ENCODE results near the gene NNAT.

DNA sequence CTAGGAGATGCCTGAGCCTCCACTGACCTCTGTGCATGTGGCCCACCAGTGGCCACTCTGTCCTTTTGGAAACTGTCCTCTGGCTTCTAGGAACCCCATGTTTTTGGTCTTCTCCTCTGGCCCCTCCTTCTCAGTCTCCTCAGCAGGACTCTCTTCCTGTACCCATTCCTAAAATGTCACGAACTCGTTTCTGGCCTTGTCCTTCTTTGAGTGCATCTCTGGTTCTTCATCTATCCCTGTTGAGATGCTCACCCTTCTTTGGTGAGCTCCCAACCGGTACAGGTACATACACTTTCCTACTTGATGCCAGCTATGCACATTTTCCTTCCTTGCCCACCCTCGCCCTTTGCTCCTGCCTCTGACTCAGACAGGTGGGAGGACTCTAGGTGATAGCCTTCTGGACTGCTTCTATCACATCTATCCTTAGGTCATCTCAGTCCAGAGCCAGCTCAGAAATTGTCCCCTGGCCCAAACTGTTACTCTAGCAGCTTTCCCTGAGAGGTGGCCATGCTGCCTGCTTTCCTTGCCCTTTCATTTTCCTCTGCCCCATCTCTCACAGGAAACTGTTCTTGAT lies 14.8 kb upstream of the NNAT start:
- TF ChIP-seq, protein P1, sequence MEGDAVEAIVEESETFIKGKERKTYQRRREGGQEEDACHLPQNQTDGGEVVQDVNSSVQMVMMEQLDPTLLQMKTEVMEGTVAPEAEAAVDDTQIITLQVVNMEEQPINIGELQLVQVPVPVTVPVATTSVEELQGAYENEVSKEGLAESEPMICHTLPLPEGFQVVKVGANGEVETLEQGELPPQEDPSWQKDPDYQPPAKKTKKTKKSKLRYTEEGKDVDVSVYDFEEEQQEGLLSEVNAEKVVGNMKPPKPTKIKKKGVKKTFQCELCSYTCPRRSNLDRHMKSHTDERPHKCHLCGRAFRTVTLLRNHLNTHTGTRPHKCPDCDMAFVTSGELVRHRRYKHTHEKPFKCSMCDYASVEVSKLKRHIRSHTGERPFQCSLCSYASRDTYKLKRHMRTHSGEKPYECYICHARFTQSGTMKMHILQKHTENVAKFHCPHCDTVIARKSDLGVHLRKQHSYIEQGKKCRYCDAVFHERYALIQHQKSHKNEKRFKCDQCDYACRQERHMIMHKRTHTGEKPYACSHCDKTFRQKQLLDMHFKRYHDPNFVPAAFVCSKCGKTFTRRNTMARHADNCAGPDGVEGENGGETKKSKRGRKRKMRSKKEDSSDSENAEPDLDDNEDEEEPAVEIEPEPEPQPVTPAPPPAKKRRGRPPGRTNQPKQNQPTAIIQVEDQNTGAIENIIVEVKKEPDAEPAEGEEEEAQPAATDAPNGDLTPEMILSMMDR (IDR thresholded peaks at IDR 0.05) = no peak
- no peak for TF ChIP-seq POLR2AphosphoS5 (IDR thresholded peaks at IDR 0.05)

Data from stomach (tissue), 4 donors.